ENCODE measurements around the gene GPR87.

Gene GPR87

GRCh38 chr3:151315136-151315535 is 1.5 kb downstream of the GPR87 start:
- no peak for DNase-seq

GRCh38 chr3:151314593-151314992 is 2.0 kb downstream of the GPR87 start:
- DNase-seq: no peak

GRCh38 chr3:151314137-151314536 is 2.5 kb downstream of the GPR87 start:
- no peak for DNase-seq

- no peak for DNase-seq
Measured at GRCh38 chr3:151312972-151313371, 3.6 kb downstream of the GPR87 start.

GRCh38 chr3:151309566-151309965 is 7.1 kb downstream of the GPR87 start:
- DNase-seq: no peak

- no peak for DNase-seq
Measured at GRCh38 chr3:151307583-151308488, 8.8 kb downstream of the GPR87 start.

- no peak for DNase-seq
Measured at GRCh38 chr3:151307131-151307530, 9.5 kb downstream of the GPR87 start.

GRCh38 chr3:151306168-151306810 is 10.3 kb downstream of the GPR87 start:
- no peak for DNase-seq

- DNase-seq: no peak
Measured at GRCh38 chr3:151305775-151306151, 10.9 kb downstream of the GPR87 start.

GRCh38 chr3:151305060-151305774 is 11.4 kb downstream of the GPR87 start:
- no peak for DNase-seq

GRCh38 chr3:151303751-151304150 is 12.9 kb downstream of the GPR87 start:
- DNase-seq: peak; percentile 28

- peak; percentile 34 for DNase-seq
Measured at GRCh38 chr3:151301787-151302186, 14.8 kb downstream of the GPR87 start.

- no peak for DNase-seq
Measured at GRCh38 chr3:151300539-151300938, 16.1 kb downstream of the GPR87 start.

GRCh38 chr3:151299006-151299405 is 17.6 kb downstream of the GPR87 start:
- no peak for DNase-seq

GRCh38 chr3:151297429-151297828 is 19.2 kb downstream of the GPR87 start:
- DNase-seq: no peak

- DNase-seq: no peak
Measured at GRCh38 chr3:151296226-151296625, 20.4 kb downstream of the GPR87 start.

GRCh38 chr3:151293127-151293526 is 23.5 kb downstream of the GPR87 start:
- DNase-seq: no peak

GRCh38 chr3:151290673-151291072 is 25.9 kb downstream of the GPR87 start:
- DNase-seq: peak; percentile 48

GRCh38 chr3:151289445-151289844 is 27.2 kb downstream of the GPR87 start:
- no peak for DNase-seq

GRCh38 chr3:151285940-151286339 is 30.7 kb downstream of the GPR87 start:
- no peak for DNase-seq

GRCh38 chr3:151283907-151284461 is 32.6 kb downstream of the GPR87 start:
- DNase-seq: peak; percentile 73

GRCh38 chr3:151283387-151283786 is 33.2 kb downstream of the GPR87 start:
- no peak for DNase-seq

GRCh38 chr3:151282921-151283320 is 33.7 kb downstream of the GPR87 start:
- DNase-seq: peak; percentile 64
